Psoas muscle (tissue), 8 donors: ENCODE measurements around the gene ACOX3. TPM values are rescaled to one million over a fixed set of nuclear protein-coding genes. Genes with fewer than 3 reads are reported as not detected.
A peak's percentile ranks its signal among the peaks of the same experiment; 100 is the strongest.

Source experiments
- ATAC-seq, 4 donors: fragments of 200-7000 bp; cut with Tn5 transposase; one replicate each; pipeline ENCODE4 v1.9.1; 2020; ENCODE audit warnings: moderate library complexity in 3 of 4, mild to moderate bottlenecking in 2 of 4
- DNase-seq, 2 donors: peaks; one replicate each; pipeline ENCODE4 v3.0.0-alpha.2; 2020
- H3K27ac ChIP-seq: fragments of 200-600 bp; one replicate; pipeline ENCODE4 v1.8.0; 2022
- H3K27me3 ChIP-seq, 3 donors: fragments of 200-600 bp in 1 of 3; one replicate each; pipeline versions ENCODE4 v1.6.1 to v1.8.0; 2013 to 2022; ENCODE audit warnings: low read length in 2 of 3, mild to moderate bottlenecking in 2 of 3, moderate library complexity in 1 of 3; ENCODE audit not compliant: insufficient read depth in 3 of 3
- H3K36me3 ChIP-seq, 2 donors: fragments of 200-600 bp in 1 of 2; one replicate each; pipeline versions ENCODE4 v1.6.1 to v1.8.0; 2013 to 2022; ENCODE audit warnings: low read depth in 1 of 2, mild to moderate bottlenecking in 1 of 2, moderate library complexity in 1 of 2; ENCODE audit not compliant: insufficient read depth in 1 of 2
- H3K4me1 ChIP-seq: fragments of 200-600 bp; one replicate; pipeline ENCODE4 v1.8.0; 2022
- H3K4me3 ChIP-seq: fragments of 200-600 bp; one replicate; pipeline ENCODE4 v1.8.0; 2022; ENCODE audit warnings: mild to moderate bottlenecking
- H3K9me3 ChIP-seq: fragments of 200-600 bp; one replicate; pipeline ENCODE4 v1.8.0; 2022
- WGBS, 3 donors: extraction: QIAGEN DNeasy Blood & Tissue Kit; methylation state at CpG; one replicate each; pipeline versions ENCODE4 v1.1.6 to v1.1.7; 2013; 5-methylcytosine and 5-hydroxymethylcytosine counted together
- intact Hi-C, 2 donors: fragments of 100-400 bp; cut with DNase I; formaldehyde crosslinking; loops; one replicate each; pipeline versions ENCODE4 v1.11.0 to v1.14.2; 2022
- polyA plus RNA-seq, 3 donors: library from polyadenylated mRNA; stranded (reverse); fragments of 200-250 nt; gene quantifications; one replicate each; pipeline ENCODE4 v1.2.3, GENCODE V29; 2013
- total RNA-seq, 4 donors: library from RNA; stranded (reverse); fragmentation: NEBNext Ultra II Directional in 2 of 4; extraction: Animal tissue kit (Norgen Biotek cat#: 25700) in 2 of 4; gene quantifications; one replicate each; pipeline versions ENCODE4 v1.2.1 to v1.2.4, GENCODE V29; 2021 to 2023
- TF ChIP-seq, protein P1 (sequence below): fragments of 200-600 bp; IDR thresholded peaks from one replicate; pipeline ENCODE4 v1.8.0; 2022; ENCODE audit warnings: antibody characterized with exemption
- donor health status: healthy with polysubstance abuse.
- donor health status: DM: no; HTN: no; CAD: no; lungs with moderate emphysema.
- donor health status: Bipolar disorder and iron deficiency.
- donor health status: healthy.
- donor health status: DM: yes; HTN: yes; CAD: no.
- donor health status: DM: no; HTN: no; CAD: no.
- donor health status: DM: no; HTN: no; CAD: no.
- donor health status: DM: yes; HTN: yes; CAD: no.

Gene ACOX3
- total and polyA plus RNA-seq, 7 donors: 5.6 to 18.8 (median 10.8) TPM

DNA sequence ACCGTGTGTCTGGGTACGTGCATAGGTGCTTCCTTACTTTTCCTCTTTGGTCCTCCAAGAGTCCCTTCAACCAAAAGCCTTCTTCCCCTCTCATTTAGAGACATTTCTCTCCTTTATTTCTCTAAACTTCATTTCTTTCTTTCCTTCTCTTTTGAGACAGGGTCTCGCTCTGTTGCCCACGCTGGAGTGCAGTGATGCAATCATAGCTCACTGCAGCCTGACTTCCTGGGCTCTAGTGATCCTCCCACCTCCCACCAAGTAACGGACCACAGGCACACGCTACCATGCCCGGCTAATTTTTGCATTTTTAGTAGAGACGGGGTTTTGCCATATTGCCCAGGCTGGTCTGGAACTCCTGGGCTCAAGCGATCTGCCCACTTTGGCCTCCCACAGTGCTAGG lies 42.2 kb downstream of the ACOX3 start:
- no peak for ATAC-seq
- Histone ChIP-seq H3K4me3 (no peak overlapping the region), H3K27me3 (no peaks in the 10 kb centered on the region), H3K4me1 (peaks cover 24% of the 10 kb centered on the region), H3K36me3 (peaks cover 0 to 42% of the 10 kb centered on the region in 2 donors), H3K9me3 (no peaks in the 10 kb centered on the region), H3K27ac (no peak overlapping the region)
- DNase-seq: no peak
- 93 to 94% (median 93%) methylated on average over 9 of the region's 9 CpGs for WGBS, 3 donors
- TF ChIP-seq, protein P1, sequence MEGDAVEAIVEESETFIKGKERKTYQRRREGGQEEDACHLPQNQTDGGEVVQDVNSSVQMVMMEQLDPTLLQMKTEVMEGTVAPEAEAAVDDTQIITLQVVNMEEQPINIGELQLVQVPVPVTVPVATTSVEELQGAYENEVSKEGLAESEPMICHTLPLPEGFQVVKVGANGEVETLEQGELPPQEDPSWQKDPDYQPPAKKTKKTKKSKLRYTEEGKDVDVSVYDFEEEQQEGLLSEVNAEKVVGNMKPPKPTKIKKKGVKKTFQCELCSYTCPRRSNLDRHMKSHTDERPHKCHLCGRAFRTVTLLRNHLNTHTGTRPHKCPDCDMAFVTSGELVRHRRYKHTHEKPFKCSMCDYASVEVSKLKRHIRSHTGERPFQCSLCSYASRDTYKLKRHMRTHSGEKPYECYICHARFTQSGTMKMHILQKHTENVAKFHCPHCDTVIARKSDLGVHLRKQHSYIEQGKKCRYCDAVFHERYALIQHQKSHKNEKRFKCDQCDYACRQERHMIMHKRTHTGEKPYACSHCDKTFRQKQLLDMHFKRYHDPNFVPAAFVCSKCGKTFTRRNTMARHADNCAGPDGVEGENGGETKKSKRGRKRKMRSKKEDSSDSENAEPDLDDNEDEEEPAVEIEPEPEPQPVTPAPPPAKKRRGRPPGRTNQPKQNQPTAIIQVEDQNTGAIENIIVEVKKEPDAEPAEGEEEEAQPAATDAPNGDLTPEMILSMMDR: no peak
- intact Hi-C loops: no loop called here

DNA sequence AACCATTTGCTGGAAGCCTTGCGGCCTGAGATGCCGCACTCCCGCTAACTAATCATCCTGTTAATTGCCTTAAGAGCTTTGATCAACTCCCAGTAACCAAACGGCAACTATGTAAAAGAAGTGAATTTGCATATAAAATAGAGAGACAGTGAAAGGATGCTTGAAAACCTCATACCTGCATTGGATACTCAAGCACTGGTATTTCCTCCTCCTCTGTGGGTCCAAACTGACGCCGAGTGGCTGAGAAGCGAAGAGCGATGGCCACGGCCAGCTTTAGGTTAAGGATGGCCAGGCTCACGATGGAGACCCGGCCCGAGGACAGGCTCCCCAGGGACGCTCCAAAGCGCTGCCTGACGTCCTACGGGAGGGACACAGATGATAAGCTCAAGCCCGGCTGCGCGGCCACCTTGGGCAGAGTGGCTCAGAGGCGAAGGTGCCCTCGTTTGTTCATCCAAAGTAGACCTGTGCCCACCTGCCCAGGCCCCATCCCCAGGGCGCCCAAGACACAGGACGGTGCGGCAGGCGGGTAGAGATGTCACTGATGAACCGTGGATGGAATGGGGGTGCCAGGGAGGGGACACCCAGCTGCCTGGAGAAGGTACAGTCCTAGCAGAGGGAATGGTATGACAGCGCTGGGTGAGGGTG lies 43.6 kb downstream of the ACOX3 start:
- Histone ChIP-seq H3K9me3 (no peaks in the 10 kb centered on the region), H3K4me1 (peaks cover 26% of the 10 kb centered on the region), H3K36me3 (peaks cover 0 to 41% of the 10 kb centered on the region in 2 donors), H3K27ac (no peak overlapping the region), H3K4me3 (no peak overlapping the region), H3K27me3 (no peaks in the 10 kb centered on the region)
- DNase-seq (no peak), ATAC-seq (no peak)
- TF ChIP-seq, protein P1: no peak
- intact Hi-C loops: no loop called here
- 93 to 97% (median 93%) methylated on average over 27 of the region's 27 CpGs for WGBS, 3 donors

DNA sequence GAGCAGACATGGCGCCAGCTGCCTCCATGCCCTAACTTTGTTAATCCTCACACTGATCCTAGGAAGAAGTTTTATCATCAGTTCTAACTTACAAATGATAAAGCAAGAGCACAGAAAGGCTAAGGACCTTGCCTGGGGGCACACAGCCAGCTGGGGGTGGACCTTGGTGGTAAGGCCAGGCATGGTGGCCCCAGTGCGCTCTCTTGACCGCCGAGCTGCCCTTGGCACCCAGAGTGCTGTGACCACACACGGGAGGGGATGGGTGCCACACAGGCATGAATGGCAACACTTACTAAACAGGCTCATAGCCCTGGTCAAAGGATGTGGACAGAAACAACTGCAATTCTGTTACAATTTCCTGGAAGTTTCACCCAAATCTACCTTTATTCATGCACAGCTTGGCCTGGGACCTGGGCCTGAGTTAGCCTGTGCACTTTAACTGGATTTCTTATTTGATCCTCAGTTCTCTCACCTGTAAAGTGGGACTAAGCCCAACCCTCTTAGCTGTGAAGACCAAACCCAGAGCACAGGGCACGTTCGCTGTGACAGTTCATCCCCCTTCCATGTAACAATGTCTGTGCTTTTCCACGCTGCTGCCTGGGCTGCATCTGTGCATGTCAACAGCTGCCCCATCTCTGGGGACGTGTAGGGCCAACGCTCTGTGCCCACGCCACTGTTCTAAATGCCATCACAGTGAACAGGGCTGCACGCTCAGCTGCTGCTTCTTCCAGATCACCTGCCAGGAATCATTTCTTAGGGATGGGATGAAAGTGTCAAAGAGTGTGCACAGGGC lies 44.8 kb downstream of the ACOX3 start:
- no peak overlapping the region for H3K27ac ChIP-seq
- intact Hi-C loops: no loop called here
- ATAC-seq (no peak), DNase-seq (no peak)
- no peaks in the 10 kb centered on the region for H3K9me3 ChIP-seq
- H3K36me3 ChIP-seq: peaks cover 0 to 41% of the 10 kb centered on the region in 2 donors
- no peaks in the 10 kb centered on the region for H3K27me3 ChIP-seq
- H3K4me1 ChIP-seq: peaks cover 37% of the 10 kb centered on the region
- TF ChIP-seq, protein P1: no peak
- 80 to 85% (median 85%) methylated on average over 12 of the region's 12 CpGs for WGBS, 3 donors
- no peak overlapping the region for H3K4me3 ChIP-seq

DNA sequence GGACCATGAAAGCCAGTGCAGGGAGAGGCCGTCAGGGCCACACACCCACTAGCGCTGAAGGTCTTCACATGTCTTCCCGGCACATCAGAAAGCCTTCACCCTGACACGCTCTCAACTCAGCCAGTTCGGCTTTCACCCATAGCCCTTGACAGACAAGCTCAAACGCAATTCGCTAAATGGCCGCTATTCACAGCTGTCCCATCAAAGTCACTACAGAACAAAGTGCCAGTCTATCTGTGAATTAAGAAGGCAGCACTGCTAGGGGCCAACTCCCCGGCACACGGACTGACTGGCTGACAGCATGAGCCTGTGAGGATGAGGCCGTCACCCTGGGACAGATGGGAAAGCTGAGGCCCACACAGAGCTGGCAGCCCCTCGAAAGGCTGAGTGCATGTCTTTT lies 45.7 kb downstream of the ACOX3 start:
- DNase-seq (no peak), ATAC-seq (no peak)
- peak overlapping the region; percentile 88 for H3K27ac ChIP-seq
- TF ChIP-seq, protein P1: no peak
- WGBS, 3 donors: 76 to 82% (median 80%) methylated on average over 12 of the region's 12 CpGs
- H3K36me3 ChIP-seq: peaks cover 0 to 41% of the 10 kb centered on the region in 2 donors
- H3K27me3 ChIP-seq: no peaks in the 10 kb centered on the region
- intact Hi-C loops: loop anchor here in 1 of 2 donors (5.0 kb wide), 1 partner anchor 63 kb away; no protein-coding TSS in a partner anchor
- H3K4me1 ChIP-seq: peaks cover 39% of the 10 kb centered on the region
- no peak overlapping the region for H3K4me3 ChIP-seq
- H3K9me3 ChIP-seq: no peaks in the 10 kb centered on the region
